Measurements from ENCODE around the gene PCNT.
A peak's percentile ranks its signal among the peaks of the same experiment; 100 is the strongest.
"Not testable (repeated sequence)": the region's sequence is repeated elsewhere in the genome, so short reads cannot be mapped to it uniquely, and the experiment has no call there.

Gene PCNT

GRCh38 chr21:46459024-46459355 is 135.0 kb downstream of the PCNT start:
- Histone ChIP-seq H3K27me3 (ENCODE audit: control insufficient read depth in 3 of 3, insufficient read depth in 3 of 3, low read depth in 1 of 3, low read length in 3 of 3) (no peaks in the 10 kb centered on the region), H2AK5ac (ENCODE audit: low read depth, low read length) (peak overlapping the region; percentile 42), H3K9ac (ENCODE audit: low read depth, low read length, poor library complexity) (peak overlapping the region; percentile 99), H3K4ac (ENCODE audit: low read length) (no peak overlapping the region), H3K4me2 (ENCODE audit: insufficient read depth, low read length, poor library complexity, severe bottlenecking) (peak overlapping the region; percentile 30), H2BK5ac (ENCODE audit: low read length) (peak overlapping the region; percentile 85), H4K8ac (ENCODE audit: low read depth, low read length) (no peak overlapping the region), H2BK15ac (ENCODE audit: low read length) (no peak overlapping the region), H3K4me1 (ENCODE audit: control insufficient read depth in 2 of 2, insufficient read depth in 1 of 2, low read depth in 1 of 2, low read length in 2 of 2) (peaks cover 10 to 13% of the 10 kb centered on the region in 2 donors), H3K9me3 (replicated peaks in 1 of 2; ENCODE audit: control insufficient read depth in 2 of 2, insufficient read depth in 1 of 2, low read depth in 1 of 2, low read length in 2 of 2) (no peaks in the 10 kb centered on the region), H3K36me3 (replicated peaks in 1 of 2; ENCODE audit: control insufficient read depth in 2 of 2, insufficient read depth in 2 of 2, low read length in 2 of 2) (peaks cover 4 to 48% of the 10 kb centered on the region in 2 donors), H4K91ac (ENCODE audit: low read depth, low read length, poor library complexity) (no peak overlapping the region), H3K14ac (ENCODE audit: low read length) (peak overlapping the region; percentile 83), H3K79me1 (ENCODE audit: low read depth, low read length) (peaks cover 9% of the 10 kb centered on the region), H3K4me3 (ENCODE audit: low read length in 2 of 2) (peak overlapping the region; percentile 93 to 100), H2BK120ac (ENCODE audit: low read depth, low read length) (no peak overlapping the region), H3K27ac (replicated peaks; ENCODE audit: low read length) (peak overlapping the region; percentile 66), H2AFZ (ENCODE audit: low read length) (peak overlapping the region; percentile 96), H2BK12ac (ENCODE audit: low read length) (no peak overlapping the region), H3K23ac (ENCODE audit: low read depth, low read length, poor library complexity) (peak overlapping the region; percentile 98), H3K18ac (ENCODE audit: low read length) (peak overlapping the region; percentile 96)
- WGBS, 2 donors (ENCODE audit: extremely low coverage in 2 of 2, insufficient read length in 2 of 2, insufficient replicate concordance in 1 of 2): no CpG with 5 or more reads among the region's 36 CpGs
- no peak for DNase-seq (ENCODE audit: low spot score)

DNA sequence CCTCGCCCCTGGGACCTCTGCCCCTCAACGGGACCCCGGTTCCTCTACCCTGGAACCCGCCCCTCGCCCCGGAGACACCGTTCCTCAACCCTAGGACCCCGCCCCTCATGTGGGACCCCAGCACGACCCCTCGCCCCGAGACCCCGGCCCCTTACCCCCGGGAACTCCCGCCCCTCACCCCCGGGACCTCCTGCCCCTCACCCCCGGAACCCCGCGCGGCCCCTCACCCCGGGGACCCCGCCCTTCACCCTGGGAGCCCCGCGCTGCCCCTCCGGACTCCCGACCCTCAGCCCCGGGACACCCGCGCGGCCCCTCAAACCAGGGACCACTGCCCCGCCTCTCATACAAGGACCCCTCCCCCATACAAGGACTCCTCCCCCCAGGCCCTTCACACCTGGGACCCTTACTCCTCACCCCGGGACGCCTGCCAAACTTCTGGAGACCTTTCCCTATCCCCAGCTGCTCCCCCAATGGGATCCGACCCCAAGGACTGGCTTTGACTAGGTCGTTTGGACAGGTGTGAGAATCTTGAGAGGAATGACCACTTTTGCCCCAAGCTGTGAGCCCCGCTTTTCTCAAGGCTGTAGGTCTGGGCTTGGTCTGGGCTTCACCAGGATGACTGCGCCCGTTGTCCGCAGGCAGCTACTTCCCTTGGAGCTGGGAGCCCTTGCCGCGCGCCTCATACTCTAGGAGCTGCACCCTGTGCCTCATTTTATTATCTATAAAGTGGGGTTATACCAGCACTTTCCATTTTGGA is 135.6 kb downstream of the PCNT start:
- no peak for DNase-seq (ENCODE audit: low spot score)
- Histone ChIP-seq H3K4ac (ENCODE audit: low read length) (no peak overlapping the region), H3K4me3 (ENCODE audit: low read length in 2 of 2) (peak overlapping the region; percentile 93 to 100), H3K27me3 (ENCODE audit: control insufficient read depth in 3 of 3, insufficient read depth in 3 of 3, low read depth in 1 of 3, low read length in 3 of 3) (no peaks in the 10 kb centered on the region), H3K27ac (replicated peaks; ENCODE audit: low read length) (no peak overlapping the region), H3K4me1 (ENCODE audit: control insufficient read depth in 2 of 2, insufficient read depth in 1 of 2, low read depth in 1 of 2, low read length in 2 of 2) (peaks cover 10 to 13% of the 10 kb centered on the region in 2 donors), H3K79me1 (ENCODE audit: low read depth, low read length) (peaks cover 9% of the 10 kb centered on the region), H3K9ac (ENCODE audit: low read depth, low read length, poor library complexity) (peak overlapping the region; percentile 99), H3K14ac (ENCODE audit: low read length) (peak overlapping the region; percentile 17), H2AFZ (ENCODE audit: low read length) (peak overlapping the region; percentile 96), H3K23ac (ENCODE audit: low read depth, low read length, poor library complexity) (peak overlapping the region; percentile 13), H3K4me2 (ENCODE audit: insufficient read depth, low read length, poor library complexity, severe bottlenecking) (peak overlapping the region; percentile 91), H3K18ac (ENCODE audit: low read length) (peak overlapping the region; percentile 96), H2BK12ac (ENCODE audit: low read length) (no peak overlapping the region), H2AK5ac (ENCODE audit: low read depth, low read length) (peak overlapping the region; percentile 42), H2BK5ac (ENCODE audit: low read length) (no peak overlapping the region), H4K91ac (ENCODE audit: low read depth, low read length, poor library complexity) (no peak overlapping the region), H4K8ac (ENCODE audit: low read depth, low read length) (no peak overlapping the region), H2BK120ac (ENCODE audit: low read depth, low read length) (no peak overlapping the region), H2BK15ac (ENCODE audit: low read length) (no peak overlapping the region), H3K36me3 (replicated peaks in 1 of 2; ENCODE audit: control insufficient read depth in 2 of 2, insufficient read depth in 2 of 2, low read length in 2 of 2) (peaks cover 5 to 49% of the 10 kb centered on the region in 2 donors), H3K9me3 (replicated peaks in 1 of 2; ENCODE audit: control insufficient read depth in 2 of 2, insufficient read depth in 1 of 2, low read depth in 1 of 2, low read length in 2 of 2) (no peaks in the 10 kb centered on the region)
- WGBS, 2 donors (ENCODE audit: extremely low coverage in 2 of 2, insufficient read length in 2 of 2, insufficient replicate concordance in 1 of 2): no CpG with 5 or more reads among the region's 41 CpGs

- Histone ChIP-seq H3K23ac (ENCODE audit: low read depth, low read length, poor library complexity) (no peak overlapping the region), H2BK15ac (ENCODE audit: low read length) (no peak overlapping the region), H3K4me3 (ENCODE audit: low read length in 2 of 2) (no peak overlapping the region), H3K9ac (ENCODE audit: low read depth, low read length, poor library complexity) (no peak overlapping the region), H2BK120ac (ENCODE audit: low read depth, low read length) (no peak overlapping the region), H3K79me1 (ENCODE audit: low read depth, low read length) (peaks cover 9% of the 10 kb centered on the region), H3K27me3 (ENCODE audit: control insufficient read depth in 3 of 3, insufficient read depth in 3 of 3, low read depth in 1 of 3, low read length in 3 of 3) (no peaks in the 10 kb centered on the region), H2BK12ac (ENCODE audit: low read length) (no peak overlapping the region), H2AK5ac (ENCODE audit: low read depth, low read length) (no peak overlapping the region), H4K91ac (ENCODE audit: low read depth, low read length, poor library complexity) (no peak overlapping the region), H3K18ac (ENCODE audit: low read length) (no peak overlapping the region), H3K4me1 (ENCODE audit: control insufficient read depth in 2 of 2, insufficient read depth in 1 of 2, low read depth in 1 of 2, low read length in 2 of 2) (peaks cover 7 to 10% of the 10 kb centered on the region in 2 donors), H3K27ac (replicated peaks; ENCODE audit: low read length) (peak overlapping the region; percentile 11), H3K4me2 (ENCODE audit: insufficient read depth, low read length, poor library complexity, severe bottlenecking) (no peak overlapping the region), H2BK5ac (ENCODE audit: low read length) (no peak overlapping the region), H4K8ac (ENCODE audit: low read depth, low read length) (no peak overlapping the region), H3K14ac (ENCODE audit: low read length) (no peak overlapping the region), H3K4ac (ENCODE audit: low read length) (no peak overlapping the region), H3K36me3 (replicated peaks in 1 of 2; ENCODE audit: control insufficient read depth in 2 of 2, insufficient read depth in 2 of 2, low read length in 2 of 2) (peaks cover 6 to 45% of the 10 kb centered on the region in 2 donors), H2AFZ (ENCODE audit: low read length) (no peak overlapping the region), H3K9me3 (replicated peaks in 1 of 2; ENCODE audit: control insufficient read depth in 2 of 2, insufficient read depth in 1 of 2, low read depth in 1 of 2, low read length in 2 of 2) (no peaks in the 10 kb centered on the region)
- DNase-seq (ENCODE audit: low spot score): no peak
- no CpG with 5 or more reads among the region's 5 CpGs for WGBS, 2 donors (ENCODE audit: extremely low coverage in 2 of 2, insufficient read length in 2 of 2, insufficient replicate concordance in 1 of 2)
Observed at GRCh38 chr21:46461909-46462308, 138.0 kb downstream of the PCNT start.

DNA sequence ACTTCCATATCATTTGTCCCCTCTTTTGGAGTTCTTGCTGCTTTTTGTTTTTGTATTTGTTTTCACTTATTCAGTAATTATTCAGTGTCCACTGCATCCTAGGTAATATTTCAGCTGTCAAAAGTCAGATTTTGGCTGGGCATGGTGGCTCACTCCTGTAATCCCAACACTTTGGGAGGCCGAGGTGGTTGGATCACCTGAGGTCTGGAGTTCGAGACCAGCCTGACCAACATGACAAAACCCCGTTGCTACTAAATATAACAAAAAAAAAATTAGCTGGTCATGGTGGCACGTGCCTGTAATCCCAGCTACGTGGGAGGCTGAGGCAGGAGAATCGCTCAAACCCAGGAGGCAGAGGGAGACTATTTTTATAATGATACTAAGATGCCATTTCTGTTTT is 141.2 kb downstream of the PCNT start:
- H3K4me2 ChIP-seq (ENCODE audit: insufficient read depth, low read length, poor library complexity, severe bottlenecking); H2BK120ac ChIP-seq (ENCODE audit: low read depth, low read length); H2AK5ac ChIP-seq (ENCODE audit: low read depth, low read length); H3K9ac ChIP-seq (ENCODE audit: low read depth, low read length, poor library complexity); H3K9me3 ChIP-seq (replicated peaks in 1 of 2; ENCODE audit: control insufficient read depth in 2 of 2, insufficient read depth in 1 of 2, low read depth in 1 of 2, low read length in 2 of 2); H3K4me3 ChIP-seq (ENCODE audit: low read length in 2 of 2); H3K27ac ChIP-seq (replicated peaks; ENCODE audit: low read length); H2BK15ac ChIP-seq (ENCODE audit: low read length); H3K27me3 ChIP-seq (ENCODE audit: control insufficient read depth in 3 of 3, insufficient read depth in 3 of 3, low read depth in 1 of 3, low read length in 3 of 3); H3K18ac ChIP-seq (ENCODE audit: low read length); H3K23ac ChIP-seq (ENCODE audit: low read depth, low read length, poor library complexity); H4K91ac ChIP-seq (ENCODE audit: low read depth, low read length, poor library complexity); H3K79me1 ChIP-seq (ENCODE audit: low read depth, low read length); H2BK12ac ChIP-seq (ENCODE audit: low read length); H4K8ac ChIP-seq (ENCODE audit: low read depth, low read length); H3K4ac ChIP-seq (ENCODE audit: low read length); H2AFZ ChIP-seq (ENCODE audit: low read length); H2BK5ac ChIP-seq (ENCODE audit: low read length); H3K14ac ChIP-seq (ENCODE audit: low read length); DNase-seq (ENCODE audit: low spot score); H3K4me1 ChIP-seq (ENCODE audit: control insufficient read depth in 2 of 2, insufficient read depth in 1 of 2, low read depth in 1 of 2, low read length in 2 of 2): not testable (repeated sequence)
- peaks cover 6 to 64% of the 10 kb centered on the region in 2 donors for H3K36me3 ChIP-seq (replicated peaks in 1 of 2; ENCODE audit: control insufficient read depth in 2 of 2, insufficient read depth in 2 of 2, low read length in 2 of 2)
- WGBS, 2 donors (ENCODE audit: extremely low coverage in 2 of 2, insufficient read length in 2 of 2, insufficient replicate concordance in 1 of 2): no CpG with 5 or more reads among the region's 6 CpGs
